SK-N-SH (cell line): ENCODE data around the gene GRM8. TPM values are rescaled to one million over a fixed set of nuclear protein-coding genes. Genes with fewer than 3 reads are reported as not detected.

Experiments used
- CTCF ChIA-PET: fragments of 300-600, 350-600 bp; formaldehyde crosslinking; extraction: SDS; loops from one replicate; lab custom pipeline; 2021; lab: Yijun Ruan, JAX
- POLR2A ChIA-PET: fragments of 350-600 bp; sonication (Branson Sonifier 250); formaldehyde crosslinking; extraction: SDS; loops from one replicate; lab custom pipeline; 2020; ENCODE audit warnings: antibody characterized with exemption, inconsistent platforms; lab: Yijun Ruan, JAX
- DNase-seq: peaks from one replicate; pipeline ENCODE4 v3.0.0; 2012
- H2AFZ ChIP-seq: fragments of 200-600 bp; sonication (generic); 2 replicates; pipeline ENCODE4 v1.8.1; 2016; ENCODE audit warnings: antibody characterized with exemption, mild to moderate bottlenecking, low read depth
- H3F3A ChIP-seq: fragments of 200-600 bp; sonication (generic); replicated peaks from 2 replicates; pipeline ENCODE3; 2016; ENCODE audit warnings: antibody characterized with exemption, mild to moderate bottlenecking; ENCODE audit not compliant: insufficient read depth
- H3K27ac ChIP-seq, 2 experiments: fragments of 200-500 bp in 1 of 2; fragments of 200-600 bp in 1 of 2; sonication (Bioruptor generic) in 1 of 2; sonication (generic), shearing (Covaris generic) in 1 of 2; 2 replicates each; pipeline versions ENCODE4 v1.5.1 to v1.6.1; 2014 to 2016; ENCODE audit warnings: low read depth in 2 of 2, inconsistent platforms in 1 of 2, low read length in 1 of 2, mild to moderate bottlenecking in 1 of 2, mixed read lengths in 1 of 2
- H3K27me3 ChIP-seq: fragments of 200-600 bp; sonication (generic), shearing (Covaris generic); 2 replicates; pipeline ENCODE4 v1.6.1; 2016; ENCODE audit warnings: mixed run types; ENCODE audit not compliant: insufficient read depth
- H3K36me3 ChIP-seq, 2 experiments: fragments of 200-500 bp in 1 of 2; fragments of 200-600 bp in 1 of 2; sonication (Bioruptor generic) in 1 of 2; sonication (generic) in 1 of 2; replicated peaks in 1 of 2; 2 replicates each; pipeline versions ENCODE3 to v1.5.1; 2014 to 2016; ENCODE audit warnings: low read length in 1 of 2, mild to moderate bottlenecking in 1 of 2; ENCODE audit not compliant: insufficient read depth in 2 of 2, control insufficient read depth in 1 of 2
- H3K4me1 ChIP-seq, 2 experiments: fragments of 200-500 bp in 1 of 2; fragments of 200-600 bp in 1 of 2; sonication (Bioruptor generic) in 1 of 2; sonication (generic), shearing (Covaris generic) in 1 of 2; 2 replicates each; pipeline versions ENCODE4 v1.5.1 to v1.6.1; 2014 to 2016; ENCODE audit warnings: low read depth in 1 of 2, low read length in 1 of 2, mixed run types in 1 of 2; ENCODE audit not compliant: insufficient read depth in 2 of 2, control insufficient read depth in 1 of 2
- H3K4me2 ChIP-seq: fragments of 200-600 bp; sonication (generic), shearing (Covaris generic); 2 replicates; pipeline ENCODE4 v1.6.1; 2017; ENCODE audit warnings: mixed run types
- H3K4me3 ChIP-seq, 2 experiments: fragments of 200-500 bp in 1 of 2; fragments of 200-600 bp in 1 of 2; sonication (Bioruptor generic) in 1 of 2; sonication (generic), shearing (Covaris generic) in 1 of 2; 2 replicates each; pipeline versions ENCODE4 v1.5.1 to v1.8.1; 2014 to 2016; ENCODE audit warnings: low read depth in 2 of 2, inconsistent platforms in 1 of 2, low read length in 1 of 2, mild to moderate bottlenecking in 1 of 2, mixed read lengths in 1 of 2, moderate library complexity in 1 of 2
- H3K79me2 ChIP-seq: fragments of 200-600 bp; sonication (generic); 2 replicates; pipeline ENCODE4 v1.8.1; 2017; ENCODE audit warnings: mild to moderate bottlenecking; ENCODE audit not compliant: insufficient read depth
- H3K9ac ChIP-seq: fragments of 200-600 bp; sonication (generic); 2 replicates; pipeline ENCODE4 v1.6.1; 2017; ENCODE audit warnings: mixed run types
- H3K9me2 ChIP-seq: fragments of 200-600 bp; sonication (generic); 2 replicates; pipeline ENCODE4 v1.6.1; 2017; ENCODE audit warnings: mixed run types
- H3K9me3 ChIP-seq: fragments of 200-600 bp; sonication (generic); 2 replicates; pipeline ENCODE4 v1.6.1; 2017; ENCODE audit warnings: mixed run types, mild to moderate bottlenecking, moderate library complexity
- H4K20me1 ChIP-seq: fragments of 200-600 bp; sonication (generic); 2 replicates; pipeline ENCODE4 v1.6.1; 2017; ENCODE audit warnings: mild to moderate bottlenecking, mixed run types; ENCODE audit not compliant: insufficient read depth
- CHD2 ChIP-seq: fragments of 150-350 bp; IDR thresholded peaks from 2 replicates; pipeline ENCODE4 v1.6.1; 2018; ENCODE audit warnings: low read length; ENCODE audit not compliant: partially characterized antibody
- CTCF ChIP-seq: fragments of 200-600 bp; sonication (generic); IDR thresholded peaks from 2 replicates; pipeline ENCODE4 v1.6.1; 2017; ENCODE audit warnings: antibody characterized with exemption, mild to moderate bottlenecking, moderate library complexity
- FOSL2 ChIP-seq: IDR thresholded peaks from 2 replicates; pipeline ENCODE4 v1.4.0; 2012; ENCODE audit warnings: low read depth, mild to moderate bottlenecking, moderate library complexity, borderline replicate concordance
- FOXM1 ChIP-seq: IDR thresholded peaks from 2 replicates; pipeline ENCODE4 v1.4.0; 2012; ENCODE audit warnings: low read depth, mild to moderate bottlenecking
- GABPA ChIP-seq: IDR thresholded peaks from 2 replicates; pipeline ENCODE4 v1.4.0; 2012; ENCODE audit warnings: low read depth, mild to moderate bottlenecking
- MAX ChIP-seq: IDR thresholded peaks from 2 replicates; pipeline ENCODE4 v1.4.0; 2012; ENCODE audit warnings: low read depth
- MXI1 ChIP-seq: IDR thresholded peaks from 2 replicates; pipeline ENCODE4 v1.6.1; 2012; ENCODE audit warnings: mild to moderate bottlenecking, low read depth, low read length, improper control_type of control experiment
- NRF1 ChIP-seq: IDR thresholded peaks from 2 replicates; pipeline ENCODE4 v1.6.1; 2012; ENCODE audit warnings: low read depth, mild to moderate bottlenecking, low read length
- SIN3A ChIP-seq: IDR thresholded peaks from 2 replicates; pipeline ENCODE4 v1.6.1; 2012; ENCODE audit warnings: low read depth, mild to moderate bottlenecking, low read length, moderate library complexity, borderline replicate concordance
- TAF1 ChIP-seq: IDR thresholded peaks from 2 replicates; pipeline ENCODE4 v1.6.1; 2012; ENCODE audit warnings: low read depth, mild to moderate bottlenecking, low read length, moderate library complexity, borderline replicate concordance
- TCF12 ChIP-seq: IDR thresholded peaks from 2 replicates; pipeline ENCODE4 v1.4.0; 2012
- USF1 ChIP-seq: IDR thresholded peaks from 2 replicates; pipeline ENCODE4 v1.4.0; 2012; ENCODE audit warnings: low read depth, borderline replicate concordance
- YY1 ChIP-seq: IDR thresholded peaks from 2 replicates; pipeline ENCODE4 v1.4.0; 2012; ENCODE audit warnings: low read depth, mild to moderate bottlenecking
- ZBTB33 ChIP-seq: IDR thresholded peaks from 2 replicates; pipeline ENCODE4 v1.4.0; 2012; ENCODE audit warnings: low read depth, borderline replicate concordance
- WGBS: methylation state at CpG from one replicate; pipeline ENCODE4 v1.1.6; 2017; ENCODE audit warnings: low lambda C conversion rate; 5-methylcytosine and 5-hydroxymethylcytosine counted together
- polyA plus RNA-seq, 3 experiments: library from polyadenylated mRNA; depleted of rRNA; stranded (reverse); fragments of >200 nt; gene quantifications; 2 replicates each; pipeline ENCODE4 v1.2.3, GENCODE V29; 2012

GRM8 gene
- polyA plus RNA-seq, 1 of the 3 experiments (the other 2 are of a cell fraction) = 0.10 TPM

GRCh38 chr7:126453104-126453503 lies 799.6 kb downstream of the GRM8 start:
- H3K4me1 ChIP-seq = no peaks in the 10 kb centered on the region
- DNase-seq = no peak
- no peaks in the 10 kb centered on the region for H3K79me2 ChIP-seq
- H3K9me2 ChIP-seq = no peaks in the 10 kb centered on the region; the same call in 1 of the 2 replicates
- H3K4me3 ChIP-seq = no peak overlapping the region
- H3K36me3 ChIP-seq = no peaks in the 10 kb centered on the region
- H3F3A ChIP-seq = no peaks in the 10 kb centered on the region
- H3K9ac ChIP-seq = no peak overlapping the region
- H2AFZ ChIP-seq = no peak overlapping the region
- H3K9me3 ChIP-seq = no peaks in the 10 kb centered on the region
- no peak overlapping the region for H3K4me2 ChIP-seq
- no peak for TF ChIP-seq ZBTB33
- no peak for TF ChIP-seq TAF1
- TF ChIP-seq NRF1 = no peak
- TF ChIP-seq FOSL2 = no peak
- no peak for TF ChIP-seq MXI1
- no peak for TF ChIP-seq SIN3A
- TF ChIP-seq TCF12 = no peak
- no peak for TF ChIP-seq CHD2
- no peak for TF ChIP-seq FOXM1
- no peak for TF ChIP-seq CTCF
- no peak for TF ChIP-seq GABPA
- no peak for TF ChIP-seq USF1
- no peak for TF ChIP-seq YY1
- no peak for TF ChIP-seq MAX
- POLR2A ChIA-PET = no interaction called here
- H3K27me3 ChIP-seq = no peaks in the 10 kb centered on the region
- CTCF ChIA-PET = no interaction called here
- no peak overlapping the region for H3K27ac ChIP-seq
- no peaks in the 10 kb centered on the region for H4K20me1 ChIP-seq
- WGBS = 60% methylated on average over 3 of the region's 3 CpGs

GRCh38 chr7:126450269-126450671 lies 802.5 kb downstream of the GRM8 start:
- Histone ChIP-seq H3K27me3 (no peaks in the 10 kb centered on the region), H3K36me3 (no peaks in the 10 kb centered on the region), H3K79me2 (no peaks in the 10 kb centered on the region), H3K4me1 (no peaks in the 10 kb centered on the region), H3K27ac (no peak overlapping the region), H3K9me3 (no peaks in the 10 kb centered on the region)
- POLR2A ChIA-PET = no interaction called here
- DNase-seq = no peak
- TF ChIP-seq YY1 (no peak), GABPA (no peak)
- TF ChIP-seq, all 33 proteins: peak for 0
- CTCF ChIA-PET = no interaction called here
- no peaks in the 10 kb centered on the region for H4K20me1 ChIP-seq
- no peak overlapping the region for H3K4me2 ChIP-seq
- H3K9ac ChIP-seq = no peak overlapping the region
- no peaks in the 10 kb centered on the region for H3K9me2 ChIP-seq
- H3K4me3 ChIP-seq = no peak overlapping the region
- no peaks in the 10 kb centered on the region for H3F3A ChIP-seq
- no peak overlapping the region for H2AFZ ChIP-seq
- 32% methylated on average over 4 of the region's 4 CpGs for WGBS
